T-helper 22 cell (primary cell): ENCODE results near the gene CCNT1.

Experiments
- DNase-seq: peaks from one replicate; pipeline ENCODE4 v3.0.0-alpha.2; 2020; ENCODE audit warnings: low read depth

Gene CCNT1

GRCh38 chr12:48640854-48641253, 75.7 kb downstream of the CCNT1 start:
- DNase-seq = no peak

GRCh38 chr12:48640428-48640827, 76.1 kb downstream of the CCNT1 start:
- no peak for DNase-seq
